ENCODE measurements around the gene ASPSCR1. TPM values are rescaled to one million over a fixed set of nuclear protein-coding genes. Genes with fewer than 3 reads are reported as not detected.

The ASPSCR1 gene
- total RNA-seq, 6 donors from 2014 or later = 26.0 to 96.4 (median 56.1) TPM

DNA sequence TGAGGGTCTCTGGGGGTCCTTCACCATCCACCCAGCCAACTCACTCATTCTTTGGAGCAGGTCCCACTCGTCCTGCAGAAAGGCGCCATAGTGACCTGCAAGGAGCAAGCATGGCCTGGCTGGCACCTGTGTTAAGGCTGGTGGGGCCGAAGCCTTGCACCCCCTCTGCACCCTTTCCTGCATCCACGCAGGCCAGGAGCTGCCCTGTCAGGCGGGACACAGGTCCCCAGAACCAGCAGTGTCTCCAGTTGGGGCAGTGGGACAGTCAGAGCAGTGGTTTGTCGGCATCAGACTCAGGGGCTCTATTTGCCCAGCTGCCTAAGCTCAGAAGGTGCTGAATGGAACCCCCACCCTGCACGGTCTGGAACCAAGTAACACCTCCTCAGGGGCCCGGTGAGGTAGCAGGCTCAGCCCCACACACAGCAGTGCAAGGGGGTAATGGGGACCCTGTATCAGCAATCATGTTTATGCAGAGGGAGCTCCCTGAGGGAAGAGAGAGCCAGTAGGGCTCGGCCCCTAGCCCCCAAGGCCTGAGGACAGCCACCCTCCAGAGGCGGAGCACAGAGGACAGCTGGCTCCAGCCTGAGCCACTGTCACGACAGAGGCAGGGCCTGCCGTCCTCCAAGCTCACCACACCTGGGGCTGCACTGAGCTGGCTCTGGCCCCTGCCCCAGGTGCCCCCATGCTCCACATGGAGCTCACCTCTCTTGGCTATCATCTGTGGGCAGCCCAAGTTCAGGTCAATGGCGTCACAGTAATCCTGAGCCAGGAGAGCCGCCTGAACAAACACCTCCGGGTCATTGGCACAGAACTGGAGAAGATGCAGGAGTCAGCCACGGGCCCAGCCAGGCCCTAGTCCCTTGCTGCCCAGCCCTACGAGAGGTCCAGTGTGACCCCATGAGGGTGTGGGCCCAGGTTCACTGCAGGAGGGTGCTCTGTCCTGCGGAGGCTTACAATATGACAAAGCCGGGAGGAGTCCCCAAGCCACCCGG is 86.3 kb downstream of the ASPSCR1 start:
- WGBS, 2 donors = 86 to 91% methylated on average over 6 to 19 of the region's 20 CpGs
- Histone ChIP-seq H3K4me3 (peak overlapping the region in 1 of 4 donors; percentile 99), H3K27me3 (no peaks in the 10 kb centered on the region), H3K36me3 (peaks cover 7 to 56% (median 43%) of the 10 kb centered on the region in 4 donors), H3K27ac (no peak overlapping the region), H3K4me1 (peaks cover 22 to 34% (median 22%) of the 10 kb centered on the region in 4 donors), H3K9me3 (no peaks in the 10 kb centered on the region)
- DNase-seq (no peak), ATAC-seq (ENCODE audit: low FRiP score in 2 of 2) (no peak)
- TF ChIP-seq POLR2AphosphoS5 (IDR thresholded peaks at IDR 0.05) (no peak), EP300 (IDR thresholded peaks at IDR 0.05) (no peak), POLR2A (IDR thresholded peaks at IDR 0.05) (no peak)
- TF ChIP-seq, protein P1, sequence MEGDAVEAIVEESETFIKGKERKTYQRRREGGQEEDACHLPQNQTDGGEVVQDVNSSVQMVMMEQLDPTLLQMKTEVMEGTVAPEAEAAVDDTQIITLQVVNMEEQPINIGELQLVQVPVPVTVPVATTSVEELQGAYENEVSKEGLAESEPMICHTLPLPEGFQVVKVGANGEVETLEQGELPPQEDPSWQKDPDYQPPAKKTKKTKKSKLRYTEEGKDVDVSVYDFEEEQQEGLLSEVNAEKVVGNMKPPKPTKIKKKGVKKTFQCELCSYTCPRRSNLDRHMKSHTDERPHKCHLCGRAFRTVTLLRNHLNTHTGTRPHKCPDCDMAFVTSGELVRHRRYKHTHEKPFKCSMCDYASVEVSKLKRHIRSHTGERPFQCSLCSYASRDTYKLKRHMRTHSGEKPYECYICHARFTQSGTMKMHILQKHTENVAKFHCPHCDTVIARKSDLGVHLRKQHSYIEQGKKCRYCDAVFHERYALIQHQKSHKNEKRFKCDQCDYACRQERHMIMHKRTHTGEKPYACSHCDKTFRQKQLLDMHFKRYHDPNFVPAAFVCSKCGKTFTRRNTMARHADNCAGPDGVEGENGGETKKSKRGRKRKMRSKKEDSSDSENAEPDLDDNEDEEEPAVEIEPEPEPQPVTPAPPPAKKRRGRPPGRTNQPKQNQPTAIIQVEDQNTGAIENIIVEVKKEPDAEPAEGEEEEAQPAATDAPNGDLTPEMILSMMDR (IDR thresholded peaks at IDR 0.05) = no peak

DNA sequence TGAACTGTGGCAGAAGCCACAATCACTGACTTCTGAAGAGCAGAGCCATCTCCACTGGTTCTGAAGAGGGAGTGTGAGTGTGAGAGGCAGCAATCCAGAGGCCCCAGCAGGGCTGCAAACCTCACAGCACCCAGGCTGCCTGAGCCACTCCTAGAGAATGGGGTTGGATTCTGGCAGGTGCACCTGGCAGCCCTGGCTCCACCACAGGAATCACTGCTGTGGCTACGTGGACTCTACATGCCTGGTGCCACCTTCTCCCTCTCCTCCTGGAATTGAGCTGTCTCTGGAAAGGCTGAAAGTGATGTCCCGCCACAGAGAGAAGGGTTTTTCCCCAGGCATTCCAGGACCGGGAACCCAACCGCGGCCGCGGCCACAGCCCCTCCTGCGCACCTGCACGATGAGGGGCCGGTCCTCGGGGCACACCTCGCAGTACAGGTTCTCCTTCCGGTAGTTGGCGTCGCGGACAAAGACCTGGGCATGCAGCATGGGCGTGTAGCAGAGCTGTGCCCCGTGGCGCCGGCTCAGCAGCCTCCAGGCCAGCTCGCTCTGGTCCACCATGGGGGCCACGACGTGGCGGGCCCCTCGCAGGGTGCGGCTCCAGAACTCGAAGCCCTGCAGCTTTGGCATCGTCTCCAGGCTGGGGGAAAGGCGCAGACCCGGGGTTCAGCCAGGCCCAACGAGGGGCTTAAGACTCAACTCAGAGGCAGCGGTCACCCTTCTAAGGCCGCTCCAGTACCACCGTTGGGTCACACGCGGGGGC is 87.2 kb downstream of the ASPSCR1 start:
- TF ChIP-seq, protein P1 (IDR thresholded peaks at IDR 0.05) = no peak
- TF ChIP-seq EP300 (IDR thresholded peaks at IDR 0.05) (no peak), POLR2A (IDR thresholded peaks at IDR 0.05) (no peak), POLR2AphosphoS5 (IDR thresholded peaks at IDR 0.05) (no peak)
- H3K4me1 ChIP-seq = peaks cover 22 to 34% (median 22%) of the 10 kb centered on the region in 4 donors
- H3K4me3 ChIP-seq = peak overlapping the region; percentile 63 to 99 (median 77)
- peak in 1 of 2 donors; percentile 44 for ATAC-seq (ENCODE audit: low FRiP score in 2 of 2)
- WGBS, 2 donors = 29 to 40% methylated on average over 17 to 21 of the region's 36 CpGs
- H3K9me3 ChIP-seq = no peaks in the 10 kb centered on the region
- DNase-seq = peak in 1 of 2 donors; percentile 81
- H3K27me3 ChIP-seq = no peaks in the 10 kb centered on the region
- H3K27ac ChIP-seq = peak overlapping the region; percentile 70 to 92 (median 80)
- peaks cover 7 to 47% (median 35%) of the 10 kb centered on the region in 4 donors for H3K36me3 ChIP-seq

DNA sequence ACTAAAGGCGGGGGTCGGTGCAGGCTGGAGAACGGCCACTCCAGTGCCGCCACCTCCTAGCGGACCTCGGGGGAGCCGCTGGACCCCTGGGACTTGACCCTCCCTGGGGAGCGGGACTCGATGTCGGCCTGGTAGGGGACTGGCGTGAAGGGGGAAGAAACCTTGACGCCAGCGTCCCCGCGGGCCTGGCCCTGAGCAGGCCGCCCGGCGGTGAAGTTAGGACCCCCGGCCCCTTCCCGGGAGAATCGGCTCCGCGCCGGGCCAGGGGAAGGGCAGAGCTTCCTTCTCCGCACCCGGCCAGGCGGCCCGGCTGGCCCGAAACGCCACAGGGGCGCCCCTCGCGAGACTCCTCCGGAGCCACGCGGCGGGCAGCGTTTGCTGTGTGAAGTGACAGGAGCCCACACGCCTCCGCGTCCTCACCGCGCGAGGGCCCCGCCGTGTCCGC is 87.8 kb downstream of the ASPSCR1 start:
- peaks cover 7 to 41% (median 32%) of the 10 kb centered on the region in 4 donors for H3K36me3 ChIP-seq
- ATAC-seq (ENCODE audit: low FRiP score in 2 of 2) (peak in 1 of 2 donors; percentile 36), DNase-seq (no peak)
- no peak for TF ChIP-seq EP300 (IDR thresholded peaks at IDR 0.05)
- TF ChIP-seq POLR2AphosphoS5 (IDR thresholded peaks at IDR 0.05) = no peak
- TF ChIP-seq, protein P1 (IDR thresholded peaks at IDR 0.05) = no peak
- no peak for TF ChIP-seq POLR2A (IDR thresholded peaks at IDR 0.05)
- H3K4me1 ChIP-seq = peaks cover 22 to 34% (median 22%) of the 10 kb centered on the region in 4 donors
- no peaks in the 10 kb centered on the region for H3K9me3 ChIP-seq
- 3 to 6% methylated on average over 12 to 20 of the region's 47 CpGs for WGBS, 2 donors
- H3K27ac ChIP-seq = peak overlapping the region; percentile 70 to 92 (median 80)
- H3K4me3 ChIP-seq = peak overlapping the region; percentile 63 to 99 (median 77)
- H3K27me3 ChIP-seq = no peaks in the 10 kb centered on the region

DNA sequence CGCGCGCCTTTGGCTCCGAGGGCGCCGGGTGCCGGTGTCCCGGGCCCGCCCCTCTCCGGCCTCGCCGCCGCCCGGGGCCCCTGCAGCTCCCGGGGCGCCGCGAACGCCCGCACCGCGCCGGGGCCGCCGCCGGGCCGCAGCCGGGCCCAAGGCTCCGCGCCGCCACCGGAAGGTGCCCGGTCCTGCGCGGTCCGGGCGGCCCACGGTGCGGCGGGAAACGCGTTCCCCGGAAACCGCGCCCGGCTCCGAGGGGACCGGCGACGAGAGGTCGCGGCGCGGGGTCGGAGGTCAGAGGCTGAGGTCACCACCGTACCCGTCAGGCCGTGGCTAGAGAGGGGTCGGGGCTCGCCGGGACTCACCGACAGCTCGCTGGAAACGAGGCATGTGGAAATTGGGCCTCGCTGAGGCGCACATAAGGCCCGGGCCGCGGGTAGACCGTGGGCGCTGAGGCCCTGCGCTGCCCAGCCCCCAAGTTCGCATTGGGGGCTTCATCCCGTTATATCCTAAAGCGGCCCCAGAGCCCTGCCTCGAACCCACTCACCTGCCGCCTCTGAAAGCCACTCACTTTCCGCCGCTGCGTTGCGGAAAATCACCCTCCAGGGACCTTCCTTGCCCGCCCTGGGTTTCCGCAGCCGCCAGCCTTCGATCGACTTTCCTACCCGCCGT is 88.3 kb downstream of the ASPSCR1 start, which contains the start of gene DUS1L:
Gene DUS1L (minus strand): TSS at position 167 of the 666 bp plus-strand sequence. CDS start 745 bp downstream, outside the sequence.
- TF ChIP-seq POLR2AphosphoS5 (IDR thresholded peaks at IDR 0.05) (peak; percentile 64 to 71), POLR2A (IDR thresholded peaks at IDR 0.05) (peak in 1 of 4 donors; percentile 58), EP300 (IDR thresholded peaks at IDR 0.05) (no peak)
- TF ChIP-seq, protein P1 (IDR thresholded peaks at IDR 0.05) = peak in 2 of 6 experiments; percentile 6 to 27
- peaks cover 7 to 35% (median 27%) of the 10 kb centered on the region in 4 donors for H3K36me3 ChIP-seq
- peak within 1 kb of the TSS; percentile 81 to 92 (median 86) for H3K27ac ChIP-seq
- no peaks in the 10 kb centered on the region for H3K9me3 ChIP-seq
- H3K4me3 ChIP-seq = peak within 1 kb of the TSS; percentile 63 to 99 (median 77)
- H3K4me1 ChIP-seq = peaks cover 22 to 34% (median 22%) of the 10 kb centered on the region in 4 donors
- peak; percentile 73 to 93 for ATAC-seq (ENCODE audit: low FRiP score in 2 of 2)
- DNase-seq = peak in 1 of 2 donors; percentile 96
- H3K27me3 ChIP-seq = no peaks in the 10 kb centered on the region
- WGBS, 2 donors = 28 to 62% methylated on average over 16 to 34 of the region's 88 CpGs

Data from upper lobe of left lung (tissue), 6 donors.